Measurements from ENCODE around the gene CFL2.

DNA sequence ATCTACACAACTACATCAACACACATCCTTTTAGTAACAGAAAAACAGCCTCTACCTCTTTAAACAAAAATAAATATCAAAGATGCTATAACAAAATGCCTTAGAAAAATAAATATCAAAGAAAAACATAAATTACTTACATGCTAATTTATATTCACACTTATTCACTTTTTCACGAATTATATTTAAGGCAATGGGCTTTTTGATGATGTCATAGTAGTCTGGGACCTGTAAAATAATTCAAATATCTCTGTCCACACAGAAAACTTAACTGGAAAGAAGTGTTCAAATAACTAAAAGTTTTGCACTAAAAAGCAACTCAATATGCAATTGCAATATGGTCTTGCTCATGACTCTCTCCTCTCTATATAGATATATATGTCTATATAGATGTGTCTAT lies 40.3 kb upstream of the CFL2 start:
- TF ChIP-seq ZNF274 (IDR thresholded peaks at IDR 0.05; ENCODE audit: low read depth, low read length) (no peak), YY1 (IDR thresholded peaks at IDR 0.05; ENCODE audit: insufficient read depth, insufficient read length) (no peak)

Data from NT2/D1 (cell line).